Spleen (tissue), 11 donors: ENCODE results near the gene ZFHX2. TPM values are rescaled to one million over a fixed set of nuclear protein-coding genes. Genes with fewer than 3 reads are reported as not detected.
A peak's percentile ranks its signal among the peaks of the same experiment; 100 is the strongest.

Experiments used
- DNase-seq: peaks from one replicate; pipeline ENCODE4 v3.0.0-alpha.2; 2020
- H3K27ac ChIP-seq, 8 donors: fragments of 200-600 bp; sonication (generic) in 7 of 8; 1 replicate in 4 of 8; 2 replicates in 4 of 8; pipeline versions ENCODE4 v1.5.0 to v1.8.0; 2016 to 2021; ENCODE audit warnings: inconsistent platforms in 4 of 8, mild to moderate bottlenecking in 4 of 8, moderate library complexity in 1 of 8
- H3K27me3 ChIP-seq, 7 donors: fragments of 200-600 bp; sonication (generic) in 6 of 7; replicated peaks in 1 of 7; 1 replicate in 4 of 7; 2 replicates in 3 of 7; pipeline versions ENCODE4 v1.5.0 to v1.8.0; 2016 to 2021; ENCODE audit warnings: inconsistent platforms in 3 of 7, mild to moderate bottlenecking in 1 of 7
- H3K36me3 ChIP-seq, 6 donors: fragments of 200-600 bp; sonication (generic) in 5 of 6; 1 replicate in 4 of 6; 2 replicates in 2 of 6; pipeline versions ENCODE4 v1.5.0 to v1.8.0; 2016 to 2021; ENCODE audit warnings: inconsistent platforms in 2 of 6
- H3K4me1 ChIP-seq, 6 donors: fragments of 200-600 bp; sonication (generic) in 5 of 6; 1 replicate in 3 of 6; 2 replicates in 3 of 6; pipeline versions ENCODE4 v1.5.0 to v1.8.0; 2016 to 2021; ENCODE audit warnings: inconsistent platforms in 3 of 6
- H3K4me3 ChIP-seq, 8 donors: fragments of 200-600 bp; sonication (generic) in 7 of 8; 1 replicate in 4 of 8; 2 replicates in 4 of 8; pipeline versions ENCODE4 v1.5.0 to v1.8.0; 2016 to 2021; ENCODE audit warnings: inconsistent platforms in 4 of 8, mild to moderate bottlenecking in 4 of 8, moderate library complexity in 2 of 8
- H3K9me3 ChIP-seq, 8 donors: fragments of 200-600 bp; sonication (generic) in 7 of 8; 1 replicate in 4 of 8; 2 replicates in 4 of 8; pipeline versions ENCODE4 v1.5.0 to v1.8.0; 2016 to 2021; ENCODE audit warnings: inconsistent platforms in 4 of 8
- CTCF ChIP-seq, 11 experiments: fragments of 200-600 bp in 7 of 11; fragments of 450-650 bp in 4 of 11; sonication (generic) in 4 of 11; IDR thresholded peaks in 8 of 11; conservative IDR thresholded peaks in 3 of 11; 1 replicate in 7 of 11; 2 replicates in 4 of 11; pipeline versions ENCODE4 v1.4.0 to v1.8.0; 2016 to 2021; ENCODE audit warnings: antibody characterized with exemption in 11 of 11, inconsistent platforms in 4 of 11, mild to moderate bottlenecking in 1 of 11
- POLR2A ChIP-seq, 3 donors: fragments of 450-650 bp; IDR thresholded peaks; one replicate each; pipeline ENCODE4 v1.5.1; 2017; ENCODE audit warnings: antibody characterized with exemption in 3 of 3, mild to moderate bottlenecking in 1 of 3
- POLR2AphosphoS5 ChIP-seq, 3 donors: sonication (generic); formaldehyde crosslinking; IDR thresholded peaks; one replicate each; pipeline ENCODE4 v1.5.1; 2017; ENCODE audit warnings: antibody characterized with exemption in 3 of 3
- WGBS, 5 donors: extraction: QIAGEN DNeasy Blood & Tissue Kit in 3 of 5; methylation state at CpG; one replicate each; pipeline versions ENCODE4 v1.1.5 to v1.1.7; 2013 to 2018; 5-methylcytosine and 5-hydroxymethylcytosine counted together
- intact Hi-C: fragments of 100-400 bp; cut with DNase I; formaldehyde crosslinking; loops from one replicate; pipeline ENCODE4 v1.15.0; 2023; ENCODE audit warnings: low total_unique reads
- polyA plus RNA-seq, 3 donors: library from polyadenylated mRNA; stranded (reverse); fragments of 200-250 nt; gene quantifications; one replicate each; pipeline ENCODE4 v1.2.1, GENCODE V29; 2013
- total RNA-seq, 7 donors: library from RNA; depleted of rRNA in 3 of 7; stranded (reverse); fragments of >200 nt in 3 of 7; fragmentation: NEBNext Ultra II Directional in 4 of 7; extraction: Animal tissue kit (Norgen Biotek cat#: 25700) in 4 of 7; gene quantifications; one replicate each; pipeline versions ENCODE4 v1.1.0 to v1.2.1, GENCODE V29; 2016 to 2021
- donor health status: healthy with polysubstance abuse.
- donor health status: DM: no; HTN: no; CAD: no; lungs with moderate emphysema.
- donor health status: DM: no; HTN: no; CAD: no.
- donor health status: Bipolar disorder and iron deficiency.
- donor health status: healthy.
- donor health status: DM: no; HTN: no; CAD: no.
- donor health status: DM: yes; HTN: yes; CAD: no.

ZFHX2 gene
- total and polyA plus RNA-seq, 10 donors = 0.09 to 2.9 (median 1.0) TPM

DNA sequence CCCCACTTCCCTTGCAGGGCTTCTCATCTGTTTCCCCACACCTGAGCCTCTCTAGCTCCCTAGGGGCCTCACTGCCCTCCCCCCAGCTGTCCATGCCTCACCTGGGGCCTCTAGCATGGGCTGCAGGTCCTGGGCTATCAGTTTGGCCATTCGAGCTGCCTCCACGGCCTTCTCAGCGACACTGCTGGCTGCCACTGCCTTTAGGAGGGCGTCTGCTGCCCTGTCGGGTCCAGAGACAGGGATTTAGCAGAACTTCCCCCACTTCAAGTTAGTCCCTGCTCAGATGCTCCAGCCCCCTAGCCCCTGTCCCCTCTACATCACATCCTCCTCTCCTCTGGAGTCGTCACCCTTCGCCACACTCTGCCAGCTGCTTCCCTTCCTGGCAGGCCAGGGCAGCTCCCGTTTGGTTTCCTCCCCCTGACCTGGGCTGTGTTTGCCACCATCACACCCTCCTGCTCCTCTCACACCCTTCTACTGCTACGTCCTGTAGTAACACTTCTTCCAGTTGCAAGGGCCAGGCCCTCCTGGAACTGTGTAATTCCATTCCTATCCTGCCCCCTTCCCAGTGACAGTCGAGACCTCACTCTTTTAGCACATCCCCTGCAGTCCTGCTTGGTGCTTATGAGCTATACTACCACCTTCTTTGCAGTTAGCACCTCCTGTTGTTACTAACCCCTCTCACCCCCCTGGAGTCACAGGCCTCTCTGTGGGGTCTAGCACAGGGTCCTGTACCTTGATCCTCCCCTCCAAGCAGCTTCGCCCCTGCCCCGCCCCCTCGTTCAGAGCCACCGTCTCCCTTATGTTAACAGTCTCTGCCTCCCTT is 20.3 kb upstream of the ZFHX2 start:
- Histone ChIP-seq H3K27ac (peak overlapping the region in 6 of 8 donors; percentile 14 to 76 (median 48)), H3K36me3 (no peaks in the 10 kb centered on the region), H3K4me3 (peak overlapping the region in 1 of 8 donors; percentile 28), H3K9me3 (no peaks in the 10 kb centered on the region), H3K4me1 (peaks cover 8 to 62% (median 41%) of the 10 kb centered on the region in 6 donors), H3K27me3 (peaks cover 0 to 37% (median 20%) of the 10 kb centered on the region in 7 donors)
- DNase-seq = no peak
- 44 to 51% (median 46%) methylated on average over 14 of the region's 14 CpGs for WGBS, 5 donors
- TF ChIP-seq CTCF (IDR thresholded peaks at IDR 0.05 in 8 of 11, conservative IDR thresholded peaks at IDR 0.05 in 3 of 11) = no peak
- TF ChIP-seq POLR2AphosphoS5 (IDR thresholded peaks at IDR 0.05) = peak in 2 of 3 donors; percentile 43 to 46
- TF ChIP-seq POLR2A (IDR thresholded peaks at IDR 0.05) = no peak
- intact Hi-C loops = no loop called here

DNA sequence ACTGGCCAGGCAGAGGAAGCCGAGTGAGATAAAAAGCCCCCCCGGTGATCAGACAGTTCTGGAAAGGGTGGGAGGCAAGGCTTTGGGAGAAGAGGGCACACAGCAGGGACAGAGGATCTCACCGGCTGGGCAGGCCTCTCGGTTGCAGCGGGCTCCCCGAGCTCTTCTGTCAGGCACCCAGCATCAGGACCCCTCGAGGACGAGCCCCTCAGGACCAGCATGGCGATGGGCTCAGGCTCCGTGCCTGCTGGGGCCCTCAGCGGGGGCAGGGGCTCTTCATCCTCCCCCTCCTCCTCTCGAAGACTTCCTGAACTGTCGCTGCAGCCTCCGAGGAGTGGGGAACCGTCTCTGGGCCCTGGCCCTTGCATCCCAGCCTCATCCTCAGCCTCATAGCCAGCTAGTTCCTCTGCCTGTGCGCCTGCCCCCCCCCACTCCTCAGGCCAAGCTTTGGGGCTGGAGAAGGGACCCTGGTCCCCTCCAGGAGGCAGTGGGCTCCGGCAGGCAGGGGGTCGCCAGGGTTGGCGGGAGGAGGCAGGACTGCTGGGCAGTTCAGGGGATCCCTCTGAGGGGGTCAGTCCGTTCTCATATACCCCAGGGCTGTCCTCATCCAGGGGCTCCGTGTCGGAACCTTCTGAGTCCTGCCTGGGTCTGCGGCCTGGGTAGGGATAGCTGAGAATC is 19.4 kb upstream of the ZFHX2 start:
- H3K4me3 ChIP-seq = peak overlapping the region in 1 of 8 donors; percentile 28
- peaks cover 5 to 62% (median 41%) of the 10 kb centered on the region in 6 donors for H3K4me1 ChIP-seq
- intact Hi-C loops = no loop called here
- peaks cover 0 to 4% (median 1%) of the 10 kb centered on the region in 6 donors for H3K36me3 ChIP-seq
- 80 to 92% (median 87%) methylated on average over 14 to 23 of the region's 23 CpGs for WGBS, 5 donors
- DNase-seq = no peak
- H3K9me3 ChIP-seq = no peaks in the 10 kb centered on the region
- peaks cover 0 to 28% (median 11%) of the 10 kb centered on the region in 7 donors for H3K27me3 ChIP-seq
- H3K27ac ChIP-seq = peak overlapping the region in 1 of 8 donors; percentile 76
- no peak for TF ChIP-seq POLR2AphosphoS5 (IDR thresholded peaks at IDR 0.05)
- TF ChIP-seq POLR2A (IDR thresholded peaks at IDR 0.05) = no peak
- TF ChIP-seq CTCF (IDR thresholded peaks at IDR 0.05 in 8 of 11, conservative IDR thresholded peaks at IDR 0.05 in 3 of 11) = no peak

DNA sequence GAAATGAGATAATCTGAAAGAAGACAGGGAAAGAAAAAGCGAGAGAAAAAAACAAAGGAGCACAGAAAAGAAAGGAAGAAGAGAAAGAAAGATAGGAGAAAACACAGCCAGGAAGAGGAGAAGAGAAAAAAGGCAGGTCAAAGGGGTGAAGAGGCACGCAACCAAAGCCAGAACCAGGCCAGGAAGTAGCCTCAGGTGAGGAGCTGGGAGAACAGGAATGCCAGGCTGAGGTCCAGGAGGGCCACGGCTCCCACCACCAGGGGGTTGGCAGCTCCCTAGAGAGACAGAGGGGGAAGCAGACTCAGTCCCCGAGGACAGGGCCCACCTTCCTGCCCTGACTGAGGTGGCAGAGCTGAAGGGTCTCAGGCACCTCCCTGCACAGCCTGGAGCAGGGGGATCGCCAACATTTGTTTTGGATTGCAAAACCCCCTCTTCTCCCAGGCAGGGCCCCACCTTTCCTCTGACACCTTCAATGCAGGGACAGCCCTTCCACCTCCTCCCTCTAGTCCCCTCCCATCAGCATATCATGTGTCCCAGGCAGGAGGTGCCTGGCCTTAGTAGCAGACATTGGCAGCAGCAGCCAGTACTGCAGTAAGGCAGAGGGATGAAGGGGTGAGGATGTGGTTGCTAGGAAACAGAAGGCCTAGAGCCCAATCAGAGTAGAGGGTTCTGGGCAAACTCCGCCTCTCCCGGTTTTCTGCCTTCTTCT is 18.0 kb upstream of the ZFHX2 start:
- no peak for DNase-seq
- WGBS, 5 donors = 68 to 83% (median 74%) methylated on average over 6 to 7 of the region's 7 CpGs
- Histone ChIP-seq H3K27ac (peak overlapping the region in 1 of 8 donors; percentile 18), H3K36me3 (peaks cover 0 to 17% (median 14%) of the 10 kb centered on the region in 6 donors), H3K27me3 (peaks cover 0 to 14% (median 0%) of the 10 kb centered on the region in 7 donors), H3K4me1 (peaks cover 5 to 64% (median 41%) of the 10 kb centered on the region in 6 donors), H3K9me3 (no peaks in the 10 kb centered on the region), H3K4me3 (no peak overlapping the region)
- intact Hi-C loops = loop anchor here (10.0 kb wide), 1 partner anchor 245 kb away; the partner anchor contains the start of gene PABPN1
- no peak for TF ChIP-seq POLR2AphosphoS5 (IDR thresholded peaks at IDR 0.05)
- no peak for TF ChIP-seq POLR2A (IDR thresholded peaks at IDR 0.05)
- no peak for TF ChIP-seq CTCF (IDR thresholded peaks at IDR 0.05 in 8 of 11, conservative IDR thresholded peaks at IDR 0.05 in 3 of 11)
